Prostate gland (tissue), 2 donors: Measurements from ENCODE around the gene SPTBN5.

Experiments
- CTCF ChIP-seq, 4 experiments: fragments of 200-600 bp in 2 of 4; fragments of 450-650 bp in 2 of 4; sonication (generic) in 2 of 4; IDR thresholded peaks; 1 replicate in 3 of 4; 2 replicates in 1 of 4; pipeline ENCODE4 v1.5.1; 2016 to 2019; ENCODE audit warnings: antibody characterized with exemption in 4 of 4, mild to moderate bottlenecking in 2 of 4, moderate library complexity in 2 of 4
- POLR2A ChIP-seq: fragments of 450-650 bp; IDR thresholded peaks from one replicate; pipeline ENCODE4 v1.6.1; 2016; ENCODE audit warnings: antibody characterized with exemption, mild to moderate bottlenecking
- POLR2AphosphoS5 ChIP-seq: sonication (generic); formaldehyde crosslinking; IDR thresholded peaks from one replicate; pipeline ENCODE4 v1.6.1; 2017; ENCODE audit warnings: antibody characterized with exemption

- TF ChIP-seq CTCF (IDR thresholded peaks at IDR 0.05) (no peak), POLR2A (no peak), POLR2AphosphoS5 (no peak)
These were observed 3.5 kb upstream of the SPTBN5 start for GRCh38 chr15:41897363-41897799.
